Memory B cell (primary cell): Measurements from ENCODE around the gene TCF3.
"Not testable (repeated sequence)": the region's sequence is repeated elsewhere in the genome, so short reads cannot be mapped to it uniquely, and the experiment has no call there.

Source experiments
- ATAC-seq: fragments of 150-1000 bp; cut with Tn5 transposase; 2 replicates; pipeline ENCODE4 v1.10.0; 2021; ENCODE audit warnings: low read depth, mild to moderate bottlenecking, moderate library complexity
- DNase-seq, 2 donors: peaks; one replicate each; pipeline ENCODE4 v3.0.0; 2022; ENCODE audit warnings: low spot score in 2 of 2
- H3K27ac Mint-ChIP-seq: one replicate; pipeline ENCODE4 v1.8.0; 2022; ENCODE audit warnings: mild to moderate bottlenecking, moderate library complexity, mixed read lengths
- H3K27me3 Mint-ChIP-seq: one replicate; pipeline ENCODE4 v1.8.0; 2022; ENCODE audit warnings: mixed read lengths
- H3K36me3 Mint-ChIP-seq: one replicate; pipeline ENCODE4 v1.8.0; 2022; ENCODE audit warnings: mild to moderate bottlenecking, mixed read lengths
- H3K4me1 Mint-ChIP-seq: one replicate; pipeline ENCODE4 v1.8.0; 2022; ENCODE audit warnings: mixed read lengths
- H3K4me3 Mint-ChIP-seq: one replicate; pipeline ENCODE4 v1.8.0; 2022; ENCODE audit warnings: mild to moderate bottlenecking, moderate library complexity, mixed read lengths
- H3K9me3 Mint-ChIP-seq: one replicate; pipeline ENCODE4 v1.8.0; 2022; ENCODE audit warnings: mixed read lengths

Gene TCF3

GRCh38 chr19:1652471-1653299 lies at the start of gene TCF3:
TCF3 (minus strand) TSS chr19:1652615; CDS start chr19:1650248, 2,367 bp downstream.
- Mint-ChIP-seq H3K4me1 (peaks cover 35% of the 10 kb centered on the region), H3K27me3 (no peaks in the 10 kb centered on the region), H3K36me3 (no peaks in the 10 kb centered on the region), H3K4me3 (peak within 1 kb of the TSS; percentile 93), H3K27ac (peak within 1 kb of the TSS; percentile 90), H3K9me3 (no peaks in the 10 kb centered on the region)
- peak; percentile 84 for ATAC-seq
- peak; percentile 96 to 99 for DNase-seq

GRCh38 chr19:1700733-1701663 lies 48.6 kb upstream of the TCF3 start:
- Mint-ChIP-seq H3K9me3 (peaks cover 8% of the 10 kb centered on the region), H3K27ac (no peak overlapping the region), H3K4me3 (no peak overlapping the region), H3K4me1 (peaks cover 6% of the 10 kb centered on the region), H3K27me3 (peaks cover 21% of the 10 kb centered on the region), H3K36me3 (peaks cover 12% of the 10 kb centered on the region)
- ATAC-seq (no peak), DNase-seq (no peak)

GRCh38 chr19:1699998-1700732 lies 47.8 kb upstream of the TCF3 start:
- Mint-ChIP-seq H3K4me3 (no peak overlapping the region), H3K27me3 (peaks cover 13% of the 10 kb centered on the region), H3K4me1 (peaks cover 6% of the 10 kb centered on the region), H3K27ac (no peak overlapping the region), H3K9me3 (peaks cover 7% of the 10 kb centered on the region), H3K36me3 (peaks cover 8% of the 10 kb centered on the region)
- ATAC-seq (no peak), DNase-seq (no peak)

- H3K9me3 Mint-ChIP-seq, result peaks cover 6% of the 10 kb centered on the region
- peaks cover 6% of the 10 kb centered on the region for H3K36me3 Mint-ChIP-seq
These were observed 47.0 kb upstream of the TCF3 start for GRCh38 chr19:1699386-1699785.

GRCh38 chr19:1698636-1699035 lies 46.2 kb upstream of the TCF3 start:
- peaks cover 3% of the 10 kb centered on the region for H3K36me3 Mint-ChIP-seq
- H3K9me3 Mint-ChIP-seq, result peaks cover 4% of the 10 kb centered on the region
- H3K27me3 Mint-ChIP-seq, result peaks cover 9% of the 10 kb centered on the region
- no peak overlapping the region for H3K27ac Mint-ChIP-seq
- ATAC-seq, result no peak
- no peak for DNase-seq
- H3K4me1 Mint-ChIP-seq, result peaks cover 5% of the 10 kb centered on the region
- no peak overlapping the region for H3K4me3 Mint-ChIP-seq

More at GRCh38 chr19:1699386-1699785, 47.0 kb upstream of the TCF3 start:
- ATAC-seq (no peak), DNase-seq (no peak)
- Mint-ChIP-seq H3K4me3 (no peak overlapping the region), H3K4me1 (peaks cover 6% of the 10 kb centered on the region), H3K27ac (no peak overlapping the region), H3K27me3 (peaks cover 10% of the 10 kb centered on the region)

GRCh38 chr19:1695481-1695880 lies 43.1 kb upstream of the TCF3 start:
- H3K36me3 Mint-ChIP-seq, H3K4me1 Mint-ChIP-seq, ATAC-seq, H3K27me3 Mint-ChIP-seq, H3K9me3 Mint-ChIP-seq, H3K4me3 Mint-ChIP-seq, H3K27ac Mint-ChIP-seq, DNase-seq: not testable (repeated sequence)

GRCh38 chr19:1691589-1692290 lies 39.3 kb upstream of the TCF3 start:
- Mint-ChIP-seq H3K9me3 (peaks cover 4% of the 10 kb centered on the region), H3K4me3 (no peak overlapping the region)

GRCh38 chr19:1690699-1691307 lies 38.4 kb upstream of the TCF3 start:
- H3K4me1 Mint-ChIP-seq, result no peaks in the 10 kb centered on the region
- no peaks in the 10 kb centered on the region for H3K36me3 Mint-ChIP-seq
- H3K27me3 Mint-ChIP-seq, result peaks cover 19% of the 10 kb centered on the region
- ATAC-seq, result peak; percentile 73
- H3K27ac Mint-ChIP-seq, result no peak overlapping the region
- H3K4me3 Mint-ChIP-seq, result no peak overlapping the region
- peaks cover 4% of the 10 kb centered on the region for H3K9me3 Mint-ChIP-seq
- DNase-seq, result peak; percentile 53 to 61

More at GRCh38 chr19:1691589-1692290, 39.3 kb upstream of the TCF3 start:
- Mint-ChIP-seq H3K27ac (no peak overlapping the region), H3K36me3 (no peaks in the 10 kb centered on the region), H3K4me1 (no peaks in the 10 kb centered on the region), H3K27me3 (peaks cover 17% of the 10 kb centered on the region)
- ATAC-seq (no peak), DNase-seq (no peak)

- not testable (repeated sequence) for DNase-seq, H3K4me1 Mint-ChIP-seq, H3K4me3 Mint-ChIP-seq, H3K9me3 Mint-ChIP-seq, H3K36me3 Mint-ChIP-seq, ATAC-seq, H3K27ac Mint-ChIP-seq
- peaks cover 19% of the 10 kb centered on the region for H3K27me3 Mint-ChIP-seq
These were observed 33.4 kb upstream of the TCF3 start for GRCh38 chr19:1685785-1686184.

GRCh38 chr19:1685046-1685445 lies 32.6 kb upstream of the TCF3 start:
- DNase-seq (no peak), ATAC-seq (no peak)
- no peak overlapping the region for H3K27ac Mint-ChIP-seq
- no peaks in the 10 kb centered on the region for H3K36me3 Mint-ChIP-seq
- H3K4me3 Mint-ChIP-seq, result no peak overlapping the region
- H3K9me3 Mint-ChIP-seq, result no peaks in the 10 kb centered on the region
- H3K27me3 Mint-ChIP-seq, result peaks cover 19% of the 10 kb centered on the region
- H3K4me1 Mint-ChIP-seq, result no peaks in the 10 kb centered on the region

- Mint-ChIP-seq H3K4me1 (no peaks in the 10 kb centered on the region), H3K27ac (no peak overlapping the region), H3K27me3 (peaks cover 19% of the 10 kb centered on the region), H3K4me3 (no peak overlapping the region), H3K36me3 (no peaks in the 10 kb centered on the region), H3K9me3 (no peaks in the 10 kb centered on the region)
- no peak for DNase-seq
- no peak for ATAC-seq
These were observed 32.1 kb upstream of the TCF3 start for GRCh38 chr19:1684573-1684912.

GRCh38 chr19:1683869-1684572 lies 31.6 kb upstream of the TCF3 start:
- H3K27ac Mint-ChIP-seq, result no peak overlapping the region
- ATAC-seq, result no peak
- no peaks in the 10 kb centered on the region for H3K36me3 Mint-ChIP-seq
- no peak for DNase-seq
- H3K27me3 Mint-ChIP-seq, result peaks cover 23% of the 10 kb centered on the region
- H3K9me3 Mint-ChIP-seq, result no peaks in the 10 kb centered on the region
- no peaks in the 10 kb centered on the region for H3K4me1 Mint-ChIP-seq
- no peak overlapping the region for H3K4me3 Mint-ChIP-seq
